ENCODE data around the gene GAB2.

GRCh38 chr11:78187366-78188285, 230.0 kb downstream of the GAB2 start:
- TF ChIP-seq ZSCAN18 (tag by site-specific recombination; IDR thresholded peaks at IDR 0.05), result no peak
- no peak for TF ChIP-seq ZNF24 (tag by site-specific recombination; IDR thresholded peaks at IDR 0.05)
- no peak for TF ChIP-seq CTCF (tag by site-specific recombination; IDR thresholded peaks at IDR 0.05)
- no peak for TF ChIP-seq SP2 (tag by site-specific recombination; IDR thresholded peaks at IDR 0.05)
- no peak for TF ChIP-seq ZFP37 (tag by site-specific recombination; IDR thresholded peaks at IDR 0.05)
